ENCODE measurements around the gene KL. TPM values are rescaled to one million over a fixed set of nuclear protein-coding genes. Genes with fewer than 3 reads are reported as not detected.

The KL gene
- total RNA-seq, 1 donor, result under 0.01 TPM

GRCh38 chr13:33092073-33092987 lies 76.1 kb downstream of the KL start:
- H3K4me3 ChIP-seq (ENCODE audit: low read depth, low read length), result no peak overlapping the region
- TF ChIP-seq, protein P1, sequence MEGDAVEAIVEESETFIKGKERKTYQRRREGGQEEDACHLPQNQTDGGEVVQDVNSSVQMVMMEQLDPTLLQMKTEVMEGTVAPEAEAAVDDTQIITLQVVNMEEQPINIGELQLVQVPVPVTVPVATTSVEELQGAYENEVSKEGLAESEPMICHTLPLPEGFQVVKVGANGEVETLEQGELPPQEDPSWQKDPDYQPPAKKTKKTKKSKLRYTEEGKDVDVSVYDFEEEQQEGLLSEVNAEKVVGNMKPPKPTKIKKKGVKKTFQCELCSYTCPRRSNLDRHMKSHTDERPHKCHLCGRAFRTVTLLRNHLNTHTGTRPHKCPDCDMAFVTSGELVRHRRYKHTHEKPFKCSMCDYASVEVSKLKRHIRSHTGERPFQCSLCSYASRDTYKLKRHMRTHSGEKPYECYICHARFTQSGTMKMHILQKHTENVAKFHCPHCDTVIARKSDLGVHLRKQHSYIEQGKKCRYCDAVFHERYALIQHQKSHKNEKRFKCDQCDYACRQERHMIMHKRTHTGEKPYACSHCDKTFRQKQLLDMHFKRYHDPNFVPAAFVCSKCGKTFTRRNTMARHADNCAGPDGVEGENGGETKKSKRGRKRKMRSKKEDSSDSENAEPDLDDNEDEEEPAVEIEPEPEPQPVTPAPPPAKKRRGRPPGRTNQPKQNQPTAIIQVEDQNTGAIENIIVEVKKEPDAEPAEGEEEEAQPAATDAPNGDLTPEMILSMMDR (IDR thresholded peaks at IDR 0.05; ENCODE audit: insufficient read depth, low read depth, low read length), result no peak
- DNase-seq (ENCODE audit: low read depth), result no peak

DNA sequence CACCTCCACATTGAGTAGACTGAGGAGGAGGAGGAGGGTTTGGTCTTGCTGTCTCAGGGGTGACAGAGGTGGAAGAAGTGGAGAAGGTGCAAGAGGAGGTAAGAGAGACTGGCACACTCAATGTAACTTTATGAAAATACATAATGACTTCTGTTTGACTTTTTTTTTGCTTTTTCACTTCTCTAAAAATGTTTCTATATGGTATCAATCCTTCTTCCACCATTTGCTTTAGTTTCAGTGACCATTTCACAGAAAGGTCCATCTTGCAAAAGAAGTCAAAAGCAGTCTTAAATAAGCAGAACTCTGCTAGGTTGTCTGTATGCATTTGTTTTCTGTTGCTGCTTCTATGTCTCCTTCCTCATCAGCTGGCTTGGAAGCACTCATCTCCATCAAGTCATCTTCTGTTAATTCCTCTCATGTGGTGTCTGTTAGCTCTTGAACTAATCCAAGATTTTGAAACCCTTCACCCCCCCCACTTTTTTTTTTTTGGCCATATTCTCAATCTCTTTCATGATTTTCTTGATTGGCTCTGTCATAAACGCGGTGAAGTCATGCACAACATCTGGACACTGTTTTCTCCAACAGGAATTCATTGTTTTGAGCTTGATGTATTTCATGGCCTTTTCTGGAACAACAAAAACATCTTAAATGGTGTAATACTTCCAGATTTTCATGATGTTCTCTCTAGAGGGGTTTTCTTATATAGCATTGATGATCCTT lies 80.8 kb downstream of the KL start:
- peak; percentile 60 for DNase-seq (ENCODE audit: low read depth)
- TF ChIP-seq, protein P1 (IDR thresholded peaks at IDR 0.05; ENCODE audit: insufficient read depth, low read depth, low read length), result no peak
- no peak overlapping the region for H3K4me3 ChIP-seq (ENCODE audit: low read depth, low read length)

DNA sequence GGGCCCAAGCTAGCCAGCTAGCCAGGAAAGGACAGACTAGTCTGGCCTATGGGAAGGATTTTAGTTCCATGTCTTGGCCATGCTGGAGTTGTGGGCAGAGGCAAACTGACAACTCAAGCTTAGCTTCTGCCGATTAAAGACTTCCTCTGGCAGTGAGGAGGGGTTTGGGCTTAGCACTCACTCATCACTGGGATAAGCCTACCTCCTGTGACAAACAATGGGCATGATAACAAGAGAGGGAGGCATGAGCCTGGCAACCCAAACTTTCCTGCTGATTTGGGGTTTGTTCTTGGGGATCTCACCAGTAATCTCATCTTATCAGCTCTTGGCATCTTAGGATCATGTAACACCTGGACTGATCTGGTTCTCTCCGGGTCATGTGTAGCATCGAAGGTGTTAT lies 83.6 kb downstream of the KL start:
- DNase-seq (ENCODE audit: low read depth), result no peak
- TF ChIP-seq, protein P1 (IDR thresholded peaks at IDR 0.05; ENCODE audit: insufficient read depth, low read depth, low read length), result no peak
- no peak overlapping the region for H3K4me3 ChIP-seq (ENCODE audit: low read depth, low read length)

GRCh38 chr13:33100886-33101285 lies 84.7 kb downstream of the KL start:
- H3K4me3 ChIP-seq (ENCODE audit: low read depth, low read length), result no peak overlapping the region
- no peak for DNase-seq (ENCODE audit: low read depth)
- TF ChIP-seq, protein P1 (IDR thresholded peaks at IDR 0.05; ENCODE audit: insufficient read depth, low read depth, low read length), result no peak

DNA sequence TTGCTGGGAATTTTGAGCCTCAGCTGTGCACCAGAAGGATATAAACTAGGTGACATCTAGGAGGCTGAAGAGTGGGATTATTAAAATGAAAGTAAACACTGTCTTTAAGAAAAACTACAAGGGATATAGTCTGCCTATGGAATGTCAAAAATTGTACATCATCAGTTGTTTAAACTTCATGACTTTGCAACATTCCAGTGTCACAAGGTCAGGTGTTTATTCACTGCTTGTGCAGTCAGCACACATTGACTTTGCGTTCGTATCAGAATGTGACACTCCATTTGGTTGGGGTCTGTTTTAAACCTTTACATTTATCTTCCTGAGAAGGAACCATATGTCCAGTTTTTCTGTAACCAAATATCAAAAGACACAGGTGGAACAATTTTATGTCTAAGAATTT lies 85.6 kb downstream of the KL start:
- H3K4me3 ChIP-seq (ENCODE audit: low read depth, low read length), result no peak overlapping the region
- peak; percentile 29 for DNase-seq (ENCODE audit: low read depth)
- TF ChIP-seq, protein P1 (IDR thresholded peaks at IDR 0.05; ENCODE audit: insufficient read depth, low read depth, low read length), result no peak

- TF ChIP-seq, protein P1 (IDR thresholded peaks at IDR 0.05; ENCODE audit: insufficient read depth, low read depth, low read length), result no peak
- H3K4me3 ChIP-seq (ENCODE audit: low read depth, low read length), result no peak overlapping the region
- no peak for DNase-seq (ENCODE audit: low read depth)
These were observed 87.2 kb downstream of the KL start for GRCh38 chr13:33103457-33103856.

Data from fibroblast of villous mesenchyme (primary cell).